Thymus (tissue), 11 donors: Measurements from ENCODE around the gene TMED10. TPM values are rescaled to one million over a fixed set of nuclear protein-coding genes. Genes with fewer than 3 reads are reported as not detected.
A peak's percentile ranks its signal among the peaks of the same experiment; 100 is the strongest.

Experiments
- DNase-seq, 9 donors: peaks; one replicate each; pipeline ENCODE4 v3.0.0-alpha.2; 2013; ENCODE audit warnings: low spot score in 9 of 9, low read depth in 6 of 9, missing footprints in 1 of 9
- H3K27ac ChIP-seq, 2 donors: one replicate each; pipeline ENCODE4 v1.5.1; 2013; ENCODE audit warnings: control low read depth in 1 of 2, low read depth in 1 of 2, low read length in 1 of 2, mild to moderate bottlenecking in 1 of 2, moderate library complexity in 1 of 2
- H3K27me3 ChIP-seq, 2 donors: one replicate each; pipeline ENCODE4 v1.5.1; 2013; ENCODE audit warnings: low read length in 1 of 2; ENCODE audit not compliant: control insufficient read depth in 2 of 2, insufficient read depth in 1 of 2
- H3K36me3 ChIP-seq, 2 donors: one replicate each; pipeline ENCODE4 v1.5.1; 2013; ENCODE audit warnings: low read length in 1 of 2, mild to moderate bottlenecking in 1 of 2, moderate library complexity in 1 of 2; ENCODE audit not compliant: control insufficient read depth in 2 of 2, insufficient read depth in 2 of 2
- H3K4me1 ChIP-seq, 2 donors: one replicate each; pipeline ENCODE4 v1.5.1; 2013; ENCODE audit warnings: low read length in 2 of 2; ENCODE audit not compliant: control insufficient read depth in 2 of 2, insufficient read depth in 2 of 2
- H3K4me3 ChIP-seq, 2 donors: one replicate each; pipeline ENCODE4 v1.5.1; 2013; ENCODE audit warnings: low read length in 2 of 2, control low read depth in 1 of 2, mild to moderate bottlenecking in 1 of 2
- H3K9me3 ChIP-seq, 2 donors: one replicate each; pipeline ENCODE4 v1.5.1; 2013; ENCODE audit warnings: low read length in 1 of 2, mild to moderate bottlenecking in 1 of 2; ENCODE audit not compliant: control insufficient read depth in 2 of 2, insufficient read depth in 1 of 2
- WGBS: extraction: QIAGEN DNeasy Blood & Tissue Kit; methylation state at CpG from one replicate; pipeline ENCODE4 v1.1.7; 2013; 5-methylcytosine and 5-hydroxymethylcytosine counted together
- polyA plus RNA-seq: library from polyadenylated mRNA; stranded (reverse); fragments of 200-250 nt; gene quantifications from one replicate; pipeline ENCODE4 v1.2.3, GENCODE V29; 2013
- total RNA-seq: library from RNA; stranded (reverse); fragments of 120-200 nt; gene quantifications from one replicate; pipeline ENCODE4 v1.2.4, GENCODE V29; 2013
- donor health status: healthy.

TMED10 gene
- total and polyA plus RNA-seq, 2 donors, result 122 to 146 TPM

DNA sequence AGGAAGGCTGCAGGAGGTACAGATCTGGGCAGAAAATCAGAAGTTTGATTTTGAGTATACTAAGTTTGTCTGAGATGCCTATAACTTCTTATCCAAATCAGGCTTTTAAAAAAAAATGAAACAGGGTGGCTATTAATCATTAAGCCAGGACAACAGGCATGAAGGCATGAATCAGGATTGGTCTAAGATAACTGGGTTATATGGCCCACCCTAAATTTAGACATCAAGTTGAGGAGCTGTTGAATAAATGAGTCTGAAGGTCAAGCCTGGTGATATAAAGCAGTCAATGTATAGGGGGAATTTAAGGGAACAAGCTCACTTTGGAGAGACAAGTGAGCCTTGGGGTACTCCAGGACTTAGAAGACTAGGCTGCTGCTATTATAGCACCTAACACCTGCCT is 78.2 kb downstream of the TMED10 start:
- no peak overlapping the region for H3K4me3 ChIP-seq
- H3K27me3 ChIP-seq, result no peaks in the 10 kb centered on the region
- H3K36me3 ChIP-seq, result peaks cover 30 to 62% of the 10 kb centered on the region in 2 donors
- H3K9me3 ChIP-seq, result no peaks in the 10 kb centered on the region
- no peak overlapping the region for H3K27ac ChIP-seq
- no peaks in the 10 kb centered on the region for H3K4me1 ChIP-seq
- no peak for DNase-seq

DNA sequence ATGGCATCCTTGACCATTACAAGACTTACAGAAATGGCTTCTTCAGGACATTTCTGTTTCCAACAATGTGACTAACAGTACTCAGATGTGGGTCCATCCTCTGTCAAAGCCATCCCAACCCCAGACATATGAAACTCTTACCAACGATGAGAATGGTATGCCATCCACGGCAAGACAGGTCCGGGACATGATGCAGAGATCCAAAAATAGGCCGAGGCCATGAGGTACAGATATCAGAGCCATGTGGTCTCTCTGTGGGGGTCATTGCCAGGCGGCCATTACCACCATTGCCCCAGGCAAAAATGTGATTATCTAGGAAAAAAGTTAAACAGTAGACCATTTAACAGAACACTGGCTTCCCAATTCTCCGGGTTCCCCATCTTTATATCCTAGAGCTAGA is 79.5 kb downstream of the TMED10 start:
- Histone ChIP-seq H3K36me3 (peaks cover 30 to 64% of the 10 kb centered on the region in 2 donors), H3K27ac (no peak overlapping the region), H3K4me1 (no peaks in the 10 kb centered on the region), H3K9me3 (no peaks in the 10 kb centered on the region), H3K4me3 (no peak overlapping the region), H3K27me3 (no peaks in the 10 kb centered on the region)
- 98% methylated on average over 6 of the region's 6 CpGs for WGBS
- DNase-seq, result no peak

DNA sequence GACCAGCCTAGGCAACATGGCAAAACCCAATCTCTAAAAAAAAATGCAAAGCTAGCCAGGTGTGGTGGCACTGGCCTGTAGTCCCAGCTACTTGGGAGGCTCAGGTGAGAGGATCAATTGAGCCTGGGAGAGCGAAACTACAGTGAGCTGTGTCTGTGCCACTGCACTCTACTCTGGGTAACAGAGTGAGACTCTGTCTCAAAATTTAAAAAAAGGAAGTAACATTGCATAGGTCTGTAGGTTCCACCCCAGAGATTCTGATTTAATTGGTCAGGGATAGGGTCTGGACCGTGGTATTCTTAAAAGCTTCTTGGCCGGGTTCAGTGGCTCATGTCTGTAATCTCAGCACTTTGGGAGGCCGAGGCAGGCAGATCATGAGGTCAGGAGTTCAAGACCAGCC is 80.7 kb downstream of the TMED10 start:
- peaks cover 24 to 65% of the 10 kb centered on the region in 2 donors for H3K36me3 ChIP-seq
- WGBS, result 97% methylated on average over 4 of the region's 4 CpGs
- no peaks in the 10 kb centered on the region for H3K4me1 ChIP-seq

DNA sequence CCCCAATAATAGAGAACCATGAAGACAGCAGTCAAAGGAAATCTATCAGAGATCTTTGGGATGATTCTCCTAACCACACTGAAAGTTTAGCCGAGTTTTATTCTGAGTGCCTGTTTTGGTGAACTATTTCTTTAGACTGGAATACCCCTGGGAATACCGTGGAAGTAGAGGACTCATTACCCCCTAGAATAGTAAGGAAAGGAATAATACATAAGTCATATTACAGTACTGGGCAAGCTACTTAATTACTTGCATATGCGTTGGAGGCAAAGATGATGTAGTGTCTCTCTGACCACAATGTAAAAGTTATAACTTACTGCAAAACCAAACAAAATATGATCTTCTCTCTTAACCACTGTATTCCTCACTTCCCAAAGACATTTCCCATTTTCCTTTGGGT is 81.5 kb downstream of the TMED10 start:
- H3K4me1 ChIP-seq, result no peaks in the 10 kb centered on the region
- no peak overlapping the region for H3K27ac ChIP-seq
- DNase-seq, result no peak
- H3K36me3 ChIP-seq, result peaks cover 21 to 64% of the 10 kb centered on the region in 2 donors
- no peaks in the 10 kb centered on the region for H3K27me3 ChIP-seq
- no peaks in the 10 kb centered on the region for H3K9me3 ChIP-seq
- WGBS, result 97% methylated on average over 3 of the region's 3 CpGs
- H3K4me3 ChIP-seq, result no peak overlapping the region

More for the DNA sequence above, 80.7 kb downstream of the TMED10 start:
- DNase-seq, result no peak
- H3K27me3 ChIP-seq, result no peaks in the 10 kb centered on the region
- H3K27ac ChIP-seq, result no peak overlapping the region
- no peaks in the 10 kb centered on the region for H3K9me3 ChIP-seq
- no peak overlapping the region for H3K4me3 ChIP-seq

DNA sequence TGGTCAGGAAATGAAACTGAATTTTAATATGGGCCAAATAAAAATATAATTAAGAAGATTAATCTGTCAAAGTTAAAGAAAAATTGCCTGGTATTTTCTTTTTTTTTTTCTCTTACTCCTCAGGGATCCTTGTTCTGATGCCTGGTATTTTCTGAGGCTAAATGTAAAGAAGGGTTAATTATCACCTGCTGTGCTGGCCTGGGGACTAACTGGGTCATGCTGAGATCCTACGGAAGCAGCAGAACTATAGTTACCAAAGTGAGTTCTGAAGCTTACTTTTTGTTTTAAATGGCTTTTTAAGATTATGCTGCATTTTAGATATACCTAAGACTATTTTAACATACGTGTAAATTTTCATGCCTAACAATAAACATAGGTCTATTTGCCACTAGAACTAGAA is 83.7 kb downstream of the TMED10 start:
- DNase-seq, result no peak
- H3K27ac ChIP-seq, result no peak overlapping the region
- H3K4me1 ChIP-seq, result no peaks in the 10 kb centered on the region
- H3K27me3 ChIP-seq, result no peaks in the 10 kb centered on the region
- 98% methylated on average over 2 of the region's 2 CpGs for WGBS
- no peak overlapping the region for H3K4me3 ChIP-seq
- H3K36me3 ChIP-seq, result peaks cover 22 to 59% of the 10 kb centered on the region in 2 donors
- H3K9me3 ChIP-seq, result no peaks in the 10 kb centered on the region

DNA sequence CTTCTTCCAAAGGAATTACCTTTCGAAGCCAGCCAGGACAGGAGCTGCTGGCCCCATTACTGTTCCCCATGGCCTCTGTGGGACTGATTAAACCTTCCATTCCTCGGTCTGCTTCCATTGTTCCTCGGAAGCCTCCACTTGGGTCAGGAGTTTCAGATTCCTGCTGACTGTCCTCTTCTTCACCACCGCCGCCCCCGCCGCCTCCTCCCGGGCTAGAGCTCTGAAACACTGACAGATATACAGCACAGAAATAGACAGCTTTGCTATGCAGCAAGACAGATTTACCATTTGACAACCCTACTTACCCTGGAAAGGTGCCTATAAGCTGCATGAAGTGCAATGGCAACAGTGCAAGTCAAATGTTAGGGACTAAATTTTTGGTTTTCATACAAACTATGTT is 85.2 kb downstream of the TMED10 start:
- WGBS, result 98% methylated on average over 8 of the region's 8 CpGs
- no peaks in the 10 kb centered on the region for H3K4me1 ChIP-seq
- H3K36me3 ChIP-seq, result peaks cover 22 to 59% of the 10 kb centered on the region in 2 donors
- no peaks in the 10 kb centered on the region for H3K9me3 ChIP-seq
- H3K4me3 ChIP-seq, result no peak overlapping the region
- no peak for DNase-seq
- no peak overlapping the region for H3K27ac ChIP-seq
- H3K27me3 ChIP-seq, result no peaks in the 10 kb centered on the region

DNA sequence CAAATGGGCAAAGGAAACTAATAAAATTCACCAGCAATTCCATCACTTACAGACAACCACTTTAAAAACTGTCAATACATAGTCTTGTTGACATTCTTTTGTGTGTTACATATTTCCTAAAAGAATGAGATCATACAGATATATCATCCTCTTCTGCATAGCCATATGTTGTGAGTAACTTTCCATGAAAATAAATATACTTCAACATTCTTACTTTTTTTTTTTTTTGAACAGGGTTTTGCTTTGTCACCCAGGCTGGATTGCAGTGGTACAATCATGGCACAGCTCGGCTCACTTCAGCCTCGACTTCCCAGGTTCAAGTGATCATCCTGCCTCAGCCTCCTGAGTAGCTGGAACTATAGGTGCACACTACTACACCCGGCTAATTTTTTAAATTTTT is 86.1 kb downstream of the TMED10 start:
- Histone ChIP-seq H3K4me3 (no peak overlapping the region), H3K4me1 (no peaks in the 10 kb centered on the region), H3K27ac (no peak overlapping the region), H3K36me3 (peaks cover 23 to 56% of the 10 kb centered on the region in 2 donors), H3K27me3 (no peaks in the 10 kb centered on the region), H3K9me3 (no peaks in the 10 kb centered on the region)
- WGBS, result 98% methylated on average over 3 of the region's 3 CpGs
- DNase-seq, result no peak

DNA sequence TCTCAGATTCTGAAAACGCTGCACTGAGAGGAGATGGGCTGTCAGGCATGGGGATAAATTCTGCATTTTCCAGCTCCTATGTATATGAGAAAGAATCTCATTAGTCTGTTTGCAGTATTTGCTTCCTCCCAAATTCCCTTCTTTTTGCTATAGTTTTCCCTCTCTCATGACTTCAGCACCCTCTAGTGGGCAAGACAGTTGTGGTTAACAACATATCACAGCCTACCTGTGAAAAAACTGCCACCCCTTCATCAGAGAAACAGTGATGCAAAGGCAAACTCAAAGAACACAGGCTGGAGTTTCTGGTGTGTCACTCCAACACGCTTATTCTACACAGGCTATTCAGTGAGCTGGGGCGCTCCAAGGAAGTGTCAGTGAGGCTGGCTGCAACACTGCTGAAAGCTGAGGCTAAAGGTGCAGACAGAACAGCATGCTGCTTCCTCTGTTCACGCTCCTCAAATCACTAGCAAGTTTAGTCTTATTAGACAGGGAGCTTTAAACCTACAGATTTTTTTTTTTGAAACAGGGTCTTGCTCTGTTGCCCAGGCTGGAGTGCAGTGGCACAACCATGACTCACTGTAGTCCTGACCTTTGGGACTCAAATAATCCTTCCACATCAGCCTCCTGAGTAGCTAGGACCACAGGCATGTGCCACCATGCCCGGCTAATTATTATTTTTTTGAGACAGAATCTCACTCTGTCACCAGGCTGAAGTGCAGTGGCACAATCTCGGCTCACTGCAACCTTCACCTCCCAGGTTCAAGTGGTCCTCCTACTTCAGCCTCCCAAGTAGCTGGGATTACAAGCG is 87.6 kb downstream of the TMED10 start:
- Histone ChIP-seq H3K27ac (no peak overlapping the region), H3K36me3 (peaks cover 39 to 56% of the 10 kb centered on the region in 2 donors), H3K4me1 (no peaks in the 10 kb centered on the region), H3K9me3 (no peaks in the 10 kb centered on the region), H3K27me3 (no peaks in the 10 kb centered on the region), H3K4me3 (no peak overlapping the region)
- 90% methylated on average over 7 of the region's 7 CpGs for WGBS
- peak in 7 of 9 donors; percentile 49 to 76 (median 60) for DNase-seq

DNA sequence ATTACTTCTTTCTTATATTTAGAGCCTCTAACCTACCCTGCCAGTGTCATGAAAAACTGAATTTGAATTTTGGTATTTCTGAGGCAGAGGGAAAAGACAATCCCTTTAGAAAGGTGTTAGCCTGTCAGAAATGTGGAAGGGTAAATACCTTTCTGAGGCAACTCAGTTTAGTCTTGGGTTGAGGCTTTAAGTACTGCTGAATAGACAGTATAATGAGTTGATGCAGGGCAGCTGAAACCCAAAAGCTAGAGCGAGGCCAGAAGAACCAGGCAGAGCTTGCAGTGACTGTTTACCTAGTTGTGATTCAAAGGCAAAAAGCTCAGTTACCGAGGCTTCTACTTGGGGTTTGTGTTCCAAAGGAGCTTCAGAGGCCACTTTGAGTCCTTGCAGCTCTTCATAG is 88.3 kb downstream of the TMED10 start:
- 94% methylated on average over 2 of the region's 2 CpGs for WGBS

More for the DNA sequence above, 88.3 kb downstream of the TMED10 start:
- H3K36me3 ChIP-seq, result peaks cover 42 to 62% of the 10 kb centered on the region in 2 donors
- DNase-seq, result no peak
- H3K4me3 ChIP-seq, result no peak overlapping the region
- H3K9me3 ChIP-seq, result no peaks in the 10 kb centered on the region
- no peaks in the 10 kb centered on the region for H3K27me3 ChIP-seq
- no peaks in the 10 kb centered on the region for H3K4me1 ChIP-seq
- no peak overlapping the region for H3K27ac ChIP-seq
